Lower lobe of right lung (tissue), 2 donors: ENCODE results near the gene CITED4. TPM values are rescaled to one million over a fixed set of nuclear protein-coding genes. Genes with fewer than 3 reads are reported as not detected.

Experiments
- ATAC-seq, 2 donors: fragments of 200-7000 bp; cut with Tn5 transposase; one replicate each; pipeline ENCODE4 v1.9.1; 2020 to 2022; ENCODE audit warnings: mild to moderate bottlenecking in 2 of 2, moderate library complexity in 2 of 2
- DNase-seq: peaks from one replicate; pipeline ENCODE4 v3.0.0-alpha.2; 2020
- H3K27ac ChIP-seq: fragments of 200-600 bp; one replicate; pipeline ENCODE4 v1.8.0; 2022
- H3K27me3 ChIP-seq: fragments of 200-600 bp; one replicate; pipeline ENCODE4 v1.8.0; 2022; ENCODE audit warnings: low read depth
- H3K36me3 ChIP-seq: fragments of 200-600 bp; one replicate; pipeline ENCODE4 v1.8.0; 2022; ENCODE audit warnings: mild to moderate bottlenecking
- H3K4me1 ChIP-seq: fragments of 200-600 bp; one replicate; pipeline ENCODE4 v1.8.0; 2022
- H3K4me3 ChIP-seq: fragments of 200-600 bp; one replicate; pipeline ENCODE4 v1.8.0; 2022; ENCODE audit warnings: mild to moderate bottlenecking
- H3K9me3 ChIP-seq: fragments of 200-600 bp; one replicate; pipeline ENCODE4 v1.8.0; 2022
- CTCF ChIP-seq: fragments of 200-600 bp; IDR thresholded peaks from one replicate; pipeline ENCODE4 v1.8.0; 2022; ENCODE audit warnings: antibody characterized with exemption, mild to moderate bottlenecking
- intact Hi-C: fragments of 100-400 bp; cut with DNase I; formaldehyde crosslinking; loops from one replicate; pipeline ENCODE4 v1.11.0; 2022
- total RNA-seq: library from RNA; stranded (reverse); fragmentation: NEBNext Ultra II Directional; extraction: Animal tissue kit (Norgen Biotek cat#: 25700); gene quantifications from one replicate; pipeline ENCODE4 v1.2.1, GENCODE V29; 2021
- donor health status: DM: no; HTN: yes; CAD: no; lungs with severe emphysema.

The CITED4 gene
- total RNA-seq, 1 donor from 2014 or later, result 13.9 TPM

- H3K36me3 ChIP-seq, result no peaks in the 10 kb centered on the region
- no peak overlapping the region for H3K4me3 ChIP-seq
- no peaks in the 10 kb centered on the region for H3K27me3 ChIP-seq
- intact Hi-C loops, result no loop called here
- DNase-seq, result peak; percentile 34
- no peaks in the 10 kb centered on the region for H3K9me3 ChIP-seq
- ATAC-seq, result no peak
- H3K4me1 ChIP-seq, result no peaks in the 10 kb centered on the region
- no peak for TF ChIP-seq CTCF
- H3K27ac ChIP-seq, result no peak overlapping the region
These were observed 24.6 kb downstream of the CITED4 start for GRCh38 chr1:40837601-40838000.

- no peak overlapping the region for H3K27ac ChIP-seq
- intact Hi-C loops, result no loop called here
- H3K27me3 ChIP-seq, result no peaks in the 10 kb centered on the region
- H3K9me3 ChIP-seq, result no peaks in the 10 kb centered on the region
- ATAC-seq (no peak), DNase-seq (no peak)
- no peaks in the 10 kb centered on the region for H3K4me1 ChIP-seq
- no peak for TF ChIP-seq CTCF
- no peak overlapping the region for H3K4me3 ChIP-seq
- no peaks in the 10 kb centered on the region for H3K36me3 ChIP-seq
These were observed 25.9 kb downstream of the CITED4 start for GRCh38 chr1:40836283-40836682.

GRCh38 chr1:40834968-40835545 lies 27.1 kb downstream of the CITED4 start:
- H3K4me1 ChIP-seq, result no peaks in the 10 kb centered on the region
- intact Hi-C loops, result no loop called here
- TF ChIP-seq CTCF, result no peak
- DNase-seq (peak; percentile 23), ATAC-seq (no peak)
- no peaks in the 10 kb centered on the region for H3K9me3 ChIP-seq
- H3K4me3 ChIP-seq, result no peak overlapping the region
- H3K27me3 ChIP-seq, result no peaks in the 10 kb centered on the region
- no peaks in the 10 kb centered on the region for H3K36me3 ChIP-seq
- H3K27ac ChIP-seq, result no peak overlapping the region

DNA sequence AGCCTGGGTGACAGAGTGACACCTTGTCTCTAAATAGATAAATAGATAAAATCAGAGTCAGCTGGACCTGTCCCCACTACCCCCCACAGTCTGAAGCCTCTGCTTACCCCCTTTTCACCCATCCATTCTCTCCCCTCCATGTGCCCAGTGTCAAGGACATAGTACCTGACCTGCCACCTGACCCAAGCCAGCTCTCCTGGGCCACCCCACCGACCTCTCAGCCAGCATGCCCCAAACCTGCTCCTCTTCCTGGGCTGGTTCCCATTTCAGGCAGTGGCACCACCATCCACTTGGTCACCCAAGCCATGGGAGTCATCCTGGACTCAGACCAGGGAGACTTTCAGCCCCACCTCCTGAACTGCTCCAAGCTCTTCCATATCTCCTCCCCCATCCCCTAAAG lies 28.2 kb downstream of the CITED4 start:
- TF ChIP-seq CTCF, result no peak
- no peaks in the 10 kb centered on the region for H3K27me3 ChIP-seq
- intact Hi-C loops, result no loop called here
- no peaks in the 10 kb centered on the region for H3K36me3 ChIP-seq
- ATAC-seq, result no peak
- DNase-seq, result peak; percentile 10
- no peaks in the 10 kb centered on the region for H3K9me3 ChIP-seq
- H3K27ac ChIP-seq, result no peak overlapping the region
- no peaks in the 10 kb centered on the region for H3K4me1 ChIP-seq
- H3K4me3 ChIP-seq, result no peak overlapping the region

DNA sequence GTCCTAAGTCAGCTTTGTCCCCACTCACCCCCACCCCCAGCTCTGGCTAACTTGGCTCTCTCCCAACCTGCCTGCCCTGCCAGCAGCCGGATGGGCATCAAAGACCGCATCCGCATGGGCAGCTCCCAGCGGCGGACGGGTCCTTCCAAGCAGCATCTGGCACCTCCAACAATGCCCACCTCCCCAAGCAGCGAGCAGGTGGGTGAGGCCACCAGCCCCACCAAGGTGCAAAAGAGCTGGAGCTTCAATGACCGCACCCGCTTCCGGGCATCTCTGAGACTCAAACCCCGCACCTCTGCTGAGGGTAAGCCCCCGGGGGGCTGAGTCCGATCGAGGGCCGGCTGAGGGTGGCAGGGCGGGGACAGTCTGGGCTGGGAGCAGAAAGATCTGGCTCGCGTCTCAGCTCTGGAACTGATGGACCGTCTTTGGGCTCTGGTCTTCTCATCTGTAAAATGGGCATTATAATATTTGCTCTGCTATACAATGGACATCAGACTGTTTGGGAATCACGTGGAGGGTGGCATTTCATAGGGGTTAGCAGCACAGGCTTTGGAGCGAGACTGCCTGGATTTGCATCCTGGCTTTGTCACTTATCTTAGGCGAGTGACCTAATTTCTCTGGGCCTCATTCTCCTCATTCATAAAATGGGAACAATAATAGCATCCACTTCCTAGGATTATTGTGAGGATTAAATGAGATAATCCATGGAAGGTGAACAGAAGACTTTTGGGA lies 31.0 kb downstream of the CITED4 start:
- no peaks in the 10 kb centered on the region for H3K9me3 ChIP-seq
- no peaks in the 10 kb centered on the region for H3K27me3 ChIP-seq
- ATAC-seq (no peak), DNase-seq (peak; percentile 41)
- no peaks in the 10 kb centered on the region for H3K4me1 ChIP-seq
- intact Hi-C loops, result no loop called here
- no peak overlapping the region for H3K4me3 ChIP-seq
- TF ChIP-seq CTCF, result no peak
- H3K27ac ChIP-seq, result no peak overlapping the region
- H3K36me3 ChIP-seq, result no peaks in the 10 kb centered on the region
